NCI-H774 (cell line): ENCODE data around the gene PDLIM5.
"Not testable (repeated sequence)": the region's sequence is repeated elsewhere in the genome, so short reads cannot be mapped to it uniquely, and the experiment has no call there.

ENCODE experiments used
- DNase-seq: peaks from one replicate; lab custom pipeline; 2025; lab: John Stamatoyannopoulos, UW

Gene PDLIM5

GRCh38 chr4:94653095-94653649, 201.4 kb downstream of the PDLIM5 start:
- no peak for DNase-seq

DNA sequence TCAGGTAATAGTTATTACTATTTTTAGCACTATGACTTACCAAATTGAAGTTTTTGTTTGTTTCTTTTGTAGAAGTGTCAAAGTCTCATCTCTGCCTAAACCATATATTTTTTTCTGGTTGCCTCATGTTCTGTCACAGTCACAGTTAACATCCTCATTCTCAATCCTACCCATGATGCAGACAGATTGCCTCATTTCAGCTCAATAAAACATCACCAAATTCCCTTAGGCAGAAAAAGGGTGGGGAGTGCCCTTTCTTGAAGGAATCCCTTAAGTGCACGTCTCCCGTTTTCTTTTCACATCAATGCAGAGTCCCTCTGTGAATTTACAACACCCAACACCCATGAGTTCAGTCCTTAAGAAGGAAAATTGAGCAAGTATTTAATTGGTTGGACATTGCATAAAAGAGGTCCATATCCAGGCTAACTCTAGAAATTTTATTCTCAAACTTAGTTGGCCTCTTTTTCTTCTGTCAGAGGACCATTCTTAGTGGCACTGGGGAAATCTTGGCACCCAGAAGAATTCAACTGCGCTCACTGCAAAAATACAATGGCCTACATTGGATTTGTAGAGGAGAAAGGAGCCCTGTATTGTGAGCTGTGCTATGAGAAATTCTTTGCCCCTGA, 202.4 kb downstream of the PDLIM5 start:
- no peak for DNase-seq

DNA sequence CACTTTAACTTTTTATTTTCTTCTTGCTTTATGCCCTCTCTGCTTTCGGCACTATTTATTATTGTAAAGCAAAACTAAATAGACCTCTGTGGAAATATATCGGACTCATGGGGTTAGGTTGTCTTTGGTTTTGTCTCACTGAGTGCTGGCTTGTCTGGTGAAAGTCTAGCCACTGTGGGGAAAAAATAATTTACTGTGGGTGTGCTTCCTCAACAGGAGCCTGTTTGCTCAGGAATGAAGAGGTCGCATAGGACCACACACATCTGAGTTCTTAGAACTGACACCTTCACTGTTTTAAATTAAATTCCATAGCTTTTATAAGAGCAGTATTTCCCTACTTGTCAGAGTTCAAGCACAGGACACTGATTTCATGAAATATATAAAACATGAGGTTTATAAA, 203.0 kb downstream of the PDLIM5 start:
- no peak for DNase-seq

GRCh38 chr4:94660614-94661013, 208.9 kb downstream of the PDLIM5 start:
- DNase-seq, result no peak

DNA sequence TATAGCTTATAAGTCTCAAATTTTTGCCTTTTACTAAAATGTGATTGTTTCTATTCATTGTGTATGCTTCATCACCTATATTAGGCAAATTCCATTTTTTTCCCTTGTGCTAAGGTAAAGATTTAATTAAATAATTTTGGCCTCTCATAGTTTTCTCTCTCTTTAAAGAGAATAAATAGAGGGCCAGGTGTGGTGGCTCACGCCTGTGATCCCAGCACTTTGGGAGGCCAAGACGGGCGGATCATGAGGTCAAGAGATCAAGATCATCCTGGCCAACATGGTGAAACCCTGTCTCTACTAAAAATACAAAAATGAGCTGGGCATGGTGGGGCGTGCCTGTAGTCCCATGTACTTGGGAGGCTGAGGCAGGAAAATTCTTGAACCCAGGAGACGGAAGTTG, 213.3 kb downstream of the PDLIM5 start:
- DNase-seq, result not testable (repeated sequence)

- DNase-seq, result no peak
These were observed 214.0 kb downstream of the PDLIM5 start for GRCh38 chr4:94665500-94666404.

DNA sequence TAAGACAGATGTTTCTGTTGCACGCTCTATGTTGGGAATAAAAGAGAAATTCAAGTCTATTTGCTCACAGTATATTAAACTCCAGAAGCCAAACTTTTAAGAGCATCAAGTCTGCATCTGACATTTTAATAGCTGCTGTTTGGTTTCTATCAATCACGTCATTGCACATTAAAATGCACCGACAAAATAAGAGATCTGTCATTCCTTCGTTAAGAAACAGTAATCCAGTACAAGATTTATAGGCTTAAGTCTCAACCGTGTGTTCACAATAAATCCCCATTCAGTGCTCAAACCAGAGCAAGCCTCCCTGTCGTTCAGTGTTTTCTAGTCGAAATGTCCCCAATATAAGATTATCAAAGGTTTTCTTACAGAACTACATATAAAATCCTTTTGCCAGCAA, 217.0 kb downstream of the PDLIM5 start:
- no peak for DNase-seq

GRCh38 chr4:94669672-94670664, 218.2 kb downstream of the PDLIM5 start:
- no peak for DNase-seq

DNA sequence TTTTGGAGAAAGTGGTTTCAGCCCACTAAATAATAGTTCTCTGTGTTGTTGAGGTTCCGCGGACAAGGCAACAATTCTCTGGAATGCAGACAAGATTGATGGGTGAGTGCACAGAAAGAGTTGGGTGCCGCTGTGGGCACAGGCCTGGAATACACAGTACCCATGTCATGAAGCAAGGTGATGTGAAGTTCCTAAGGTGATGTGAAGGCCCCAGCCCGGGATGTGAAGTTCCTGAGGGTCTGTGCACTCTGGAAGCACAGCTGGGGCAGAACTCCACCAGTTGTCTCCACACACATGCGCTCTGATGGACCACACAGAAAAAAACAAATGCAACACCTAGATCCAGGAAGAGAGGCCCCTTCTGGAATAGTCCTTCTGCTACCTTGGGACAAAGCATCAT, 219.4 kb downstream of the PDLIM5 start:
- no peak for DNase-seq

GRCh38 chr4:94673961-94674360, 222.2 kb downstream of the PDLIM5 start:
- DNase-seq, result no peak

DNA sequence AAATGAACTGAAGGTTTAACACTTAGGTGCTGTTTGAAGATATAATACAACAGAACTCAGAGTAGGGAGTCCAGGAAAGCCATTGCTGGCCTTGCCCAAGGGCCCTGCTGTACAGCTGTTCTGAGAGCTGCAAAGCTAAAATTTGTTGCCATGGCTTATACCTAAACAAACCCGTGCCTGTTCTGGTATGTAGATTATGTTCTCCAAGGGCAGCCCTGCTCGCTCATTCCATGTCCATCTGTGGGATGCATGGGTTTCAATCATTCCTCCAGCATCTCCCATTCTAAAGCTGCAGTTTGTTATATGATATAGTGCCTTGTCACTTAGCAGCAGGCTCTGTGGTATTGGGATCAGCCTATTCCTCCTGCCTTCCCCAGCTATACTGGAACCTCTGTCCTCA, 225.2 kb downstream of the PDLIM5 start:
- no peak for DNase-seq

GRCh38 chr4:94678896-94679295, 227.2 kb downstream of the PDLIM5 start:
- no peak for DNase-seq

DNA sequence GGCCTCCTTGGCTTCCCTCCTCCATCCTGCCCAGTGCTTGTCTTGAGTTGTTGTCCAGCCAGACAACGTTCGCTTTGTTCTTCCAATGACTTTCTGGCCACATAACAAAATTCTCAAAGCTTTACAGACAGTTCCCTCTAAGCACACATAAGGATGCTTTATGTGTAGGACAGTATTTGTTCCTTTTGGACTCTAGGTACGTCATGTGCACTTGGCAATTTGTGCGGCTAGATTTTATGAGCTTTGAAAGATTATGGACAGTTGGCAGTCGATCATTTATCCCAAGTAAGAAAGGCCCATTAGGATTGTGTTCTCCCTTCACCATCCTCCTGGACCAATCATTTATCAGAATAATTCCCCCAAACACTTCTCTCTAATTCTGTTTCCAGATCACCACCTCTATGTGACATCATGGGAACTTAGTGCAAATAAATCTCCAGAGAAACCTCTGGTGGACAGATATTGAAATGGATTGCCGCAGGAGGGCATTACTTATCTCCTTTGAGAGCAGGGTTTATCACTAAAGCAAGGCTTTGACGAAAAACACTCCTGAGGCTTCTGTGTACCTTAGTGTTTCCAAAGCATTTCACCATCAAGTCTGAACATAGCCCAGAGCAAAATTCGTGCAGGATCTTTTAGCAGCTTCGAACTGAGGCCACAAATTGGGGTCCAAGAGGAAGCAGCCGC, 228.6 kb downstream of the PDLIM5 start:
- no peak for DNase-seq

GRCh38 chr4:94686086-94686485, 234.3 kb downstream of the PDLIM5 start:
- no peak for DNase-seq

DNA sequence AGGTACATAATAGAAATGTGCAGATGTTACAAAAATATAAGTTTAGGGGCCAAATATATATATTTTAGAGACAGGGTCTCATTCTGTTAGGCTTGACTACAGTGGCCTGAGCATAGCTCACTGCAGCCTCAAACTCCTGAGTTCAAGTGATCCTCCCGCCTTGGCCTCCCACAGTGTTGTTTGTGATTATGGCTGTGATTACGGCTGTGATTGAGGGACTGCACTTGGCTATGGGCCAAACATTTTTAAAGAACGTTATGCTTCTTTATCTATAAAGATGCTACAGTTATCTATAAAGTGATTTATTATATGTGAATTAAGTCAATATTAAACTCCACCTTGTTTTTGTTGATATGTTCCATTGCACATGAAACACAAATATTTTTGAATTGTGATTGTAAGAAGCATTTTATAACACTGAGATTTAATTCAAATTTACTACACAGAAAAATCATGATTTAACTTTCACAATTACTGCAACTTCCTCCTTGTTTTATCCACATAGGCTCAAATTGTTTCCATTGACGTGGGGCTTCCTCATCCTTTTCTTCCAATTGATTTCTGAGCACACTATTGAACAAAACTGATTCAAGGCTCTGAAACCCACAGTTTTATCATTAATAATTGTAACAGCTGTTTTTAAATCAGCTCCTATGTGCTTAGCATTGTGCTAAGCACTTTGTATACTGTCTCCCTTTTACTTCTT, 237.6 kb downstream of the PDLIM5 start:
- DNase-seq, result no peak

DNA sequence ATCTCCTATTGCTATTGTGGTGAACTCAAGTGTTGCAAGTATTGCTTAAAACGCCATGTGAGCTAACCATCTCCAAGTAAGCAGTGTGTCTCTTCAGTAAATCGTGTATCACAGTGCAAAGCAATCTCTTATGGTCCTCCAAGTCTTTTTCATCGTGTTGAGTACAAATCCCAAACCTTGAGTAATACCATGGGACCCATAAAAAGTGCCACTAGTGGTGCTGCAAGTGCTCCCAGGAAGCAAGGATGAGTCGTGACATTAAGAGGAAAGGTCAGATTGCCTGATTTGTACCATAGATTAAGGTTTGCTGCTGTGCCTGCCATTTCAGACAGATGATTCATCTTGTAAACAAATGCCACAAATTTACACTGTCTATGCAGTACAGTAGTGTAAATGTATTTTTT, 239.1 kb downstream of the PDLIM5 start:
- DNase-seq, result no peak

DNA sequence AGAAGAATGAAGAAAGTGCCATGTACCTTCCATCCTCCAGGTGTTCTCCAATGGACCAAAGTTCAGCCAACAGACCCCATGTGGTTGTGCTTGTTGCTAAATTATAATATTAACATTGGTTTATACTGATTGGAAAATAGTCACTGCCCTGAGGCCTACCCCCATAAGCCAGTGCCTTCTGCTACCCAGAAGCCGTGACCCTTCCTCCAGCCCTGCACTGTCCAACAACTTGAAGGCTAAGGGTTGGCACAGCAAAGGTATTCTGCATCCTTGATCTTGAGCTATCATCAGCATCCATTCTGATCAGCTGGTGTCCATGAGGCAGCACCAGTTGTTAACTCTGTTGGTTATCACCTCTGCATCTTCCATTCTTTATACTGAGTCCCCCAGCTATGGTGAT, 239.8 kb downstream of the PDLIM5 start:
- DNase-seq, result no peak

- no peak for DNase-seq
These were observed 243.6 kb downstream of the PDLIM5 start for GRCh38 chr4:94695384-94695783.

GRCh38 chr4:94698187-94698586, 246.4 kb downstream of the PDLIM5 start:
- no peak for DNase-seq

- DNase-seq, result no peak
These were observed 248.6 kb downstream of the PDLIM5 start for GRCh38 chr4:94700298-94700697.
